HG02571 (cell line): ENCODE results near the gene MRPS14.
"Not testable (repeated sequence)": the region's sequence is repeated elsewhere in the genome, so short reads cannot be mapped to it uniquely, and the experiment has no call there.

ENCODE experiments used
- ATAC-seq: cut with Tn5 transposase; IDR thresholded peaks from one replicate; pipeline ENCODE4 v1.9.1; 2021; ENCODE audit warnings: mild to moderate bottlenecking, moderate library complexity; ENCODE audit not compliant: unreplicated experiment

Gene MRPS14

GRCh38 chr1:175024773-175025172, 1.5 kb upstream of the MRPS14 start:
- no peak for ATAC-seq

DNA sequence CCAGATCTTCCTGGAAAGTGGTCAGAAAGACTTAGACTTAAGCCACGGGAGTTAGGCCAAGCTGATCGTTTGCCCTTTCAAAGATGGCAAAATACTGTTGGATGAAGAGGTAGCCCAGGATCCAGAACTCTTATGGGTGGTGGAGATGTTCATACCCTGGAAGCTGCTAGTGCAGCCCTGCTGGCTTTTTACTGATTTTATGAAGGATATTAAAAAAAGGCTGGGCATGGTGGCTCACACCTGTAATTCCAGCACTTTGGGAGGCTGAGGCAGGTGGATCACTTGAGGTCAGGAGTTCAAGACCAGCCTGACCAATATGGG, 657 bp upstream of the MRPS14 start:
- ATAC-seq, result not testable (repeated sequence)

DNA sequence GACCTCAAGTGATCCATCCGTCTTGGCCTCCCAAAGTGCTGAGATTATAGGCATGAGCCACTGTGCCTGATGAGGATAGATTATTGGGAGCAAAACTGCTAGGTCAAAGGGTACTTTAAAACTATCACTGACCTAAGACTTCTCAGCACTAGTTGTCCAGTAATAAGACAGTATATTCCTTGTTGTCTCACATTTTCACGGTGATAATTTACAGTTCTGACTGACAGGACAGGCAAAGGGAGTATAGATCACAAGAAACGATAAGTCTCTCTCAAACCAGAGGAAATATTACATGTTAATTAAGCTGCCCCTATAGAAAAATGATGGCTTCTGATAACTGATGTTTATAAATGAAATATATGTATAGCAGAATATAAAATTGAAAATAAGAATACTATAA, 3.7 kb downstream of the MRPS14 start:
- no peak for ATAC-seq

- no peak for ATAC-seq
Measured at GRCh38 chr1:175015243-175015642, 8.0 kb downstream of the MRPS14 start.

GRCh38 chr1:175013445-175013844, 9.8 kb downstream of the MRPS14 start:
- no peak for ATAC-seq

DNA sequence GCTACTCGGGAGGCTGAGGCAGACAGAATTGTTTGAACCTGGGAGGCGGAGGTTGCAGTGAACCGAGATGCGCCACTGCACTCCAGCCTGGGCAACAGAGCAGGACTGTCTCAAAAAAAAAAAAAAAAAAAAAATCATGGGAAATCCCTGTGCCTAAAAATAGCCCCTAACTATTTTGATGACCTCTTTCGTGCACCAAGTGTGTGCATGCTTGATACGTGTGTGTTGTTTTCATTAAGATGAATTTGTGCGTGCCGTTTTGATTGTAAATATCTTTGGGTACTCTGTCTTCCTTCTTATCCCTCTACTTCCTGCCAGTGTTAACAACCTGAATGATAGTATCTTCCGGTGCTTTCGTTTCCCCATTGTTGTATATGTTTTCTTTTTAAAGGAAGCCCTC, 13.7 kb downstream of the MRPS14 start:
- ATAC-seq, result no peak

DNA sequence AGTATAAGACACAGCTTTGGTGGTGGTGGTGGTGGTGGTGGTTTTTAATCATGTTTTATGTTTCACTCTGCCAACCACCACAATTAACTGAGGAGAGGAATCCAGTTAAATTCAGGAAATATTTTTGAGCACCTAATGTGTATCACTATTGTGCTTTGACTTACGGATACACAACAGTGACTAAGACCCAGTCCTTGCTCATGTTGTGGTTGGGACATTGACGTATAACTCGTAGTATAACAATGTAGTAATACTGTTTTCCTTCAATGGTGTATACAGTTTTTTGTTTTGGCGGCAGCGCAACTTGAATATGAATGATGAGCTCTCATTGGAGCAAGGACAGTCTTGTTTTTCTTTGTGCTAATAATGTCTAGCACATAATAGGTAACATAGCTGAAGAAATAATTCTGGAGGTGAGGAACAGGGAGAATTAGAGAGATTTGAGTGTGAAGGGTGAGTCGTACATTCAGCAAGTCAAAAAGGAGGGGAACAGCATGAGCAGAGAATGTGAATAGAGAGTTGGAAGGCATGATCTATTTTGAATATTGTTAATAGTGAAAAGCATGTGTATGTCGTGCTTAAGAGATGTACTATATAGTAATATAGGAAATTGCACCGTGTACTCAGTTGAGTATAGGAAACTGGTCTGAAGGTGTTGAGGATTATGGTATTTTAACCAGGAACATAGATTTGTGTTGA, 18.0 kb downstream of the MRPS14 start:
- no peak for ATAC-seq

DNA sequence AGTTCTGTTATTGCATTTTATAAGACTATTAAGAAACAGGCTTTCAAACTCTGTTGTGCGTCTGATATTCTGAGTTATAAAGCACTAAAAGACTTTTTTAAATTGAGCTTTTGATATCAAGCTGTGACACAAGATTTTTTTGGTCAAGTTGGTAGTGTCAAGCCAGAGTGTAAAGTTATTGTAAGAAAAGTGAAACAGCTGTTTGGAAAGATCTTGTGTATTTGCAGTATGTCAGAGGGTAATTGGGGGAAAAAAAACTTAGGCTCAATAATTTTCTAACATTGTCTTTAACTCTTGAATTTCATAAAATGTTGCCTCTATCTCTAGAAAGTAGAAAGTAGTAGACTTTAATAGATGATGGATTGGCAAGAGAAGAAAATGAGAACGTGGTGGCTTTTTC, 19.7 kb downstream of the MRPS14 start:
- no peak for ATAC-seq

DNA sequence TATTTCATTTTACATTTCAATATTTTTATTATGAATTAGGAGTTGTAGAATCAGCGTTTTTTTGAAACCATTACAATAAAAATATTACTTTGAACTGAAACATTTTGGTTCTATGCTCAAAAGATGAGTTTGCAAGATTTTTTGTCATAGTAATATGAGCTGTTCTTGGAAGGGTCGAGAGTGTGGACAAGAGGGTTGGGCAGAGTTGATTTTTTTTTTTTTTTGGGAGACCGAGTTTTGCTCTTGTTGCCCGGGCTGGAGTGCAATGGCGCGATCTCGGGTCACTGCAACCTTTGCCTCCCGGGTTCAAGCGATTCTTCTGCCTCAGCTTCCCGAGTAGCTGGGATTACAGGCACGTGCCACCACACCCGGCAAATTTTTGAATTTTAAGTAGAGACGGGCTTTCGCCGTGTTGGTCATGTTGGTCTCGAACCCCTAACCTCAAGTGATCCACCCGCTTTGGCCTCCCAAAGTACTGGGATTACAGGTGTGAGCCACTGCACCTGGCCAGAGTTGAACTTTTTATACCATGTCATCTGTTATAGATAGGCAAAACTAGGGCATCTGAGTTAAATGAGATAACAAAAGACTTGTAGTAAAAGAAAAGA, 20.2 kb downstream of the MRPS14 start:
- ATAC-seq, result no peak

DNA sequence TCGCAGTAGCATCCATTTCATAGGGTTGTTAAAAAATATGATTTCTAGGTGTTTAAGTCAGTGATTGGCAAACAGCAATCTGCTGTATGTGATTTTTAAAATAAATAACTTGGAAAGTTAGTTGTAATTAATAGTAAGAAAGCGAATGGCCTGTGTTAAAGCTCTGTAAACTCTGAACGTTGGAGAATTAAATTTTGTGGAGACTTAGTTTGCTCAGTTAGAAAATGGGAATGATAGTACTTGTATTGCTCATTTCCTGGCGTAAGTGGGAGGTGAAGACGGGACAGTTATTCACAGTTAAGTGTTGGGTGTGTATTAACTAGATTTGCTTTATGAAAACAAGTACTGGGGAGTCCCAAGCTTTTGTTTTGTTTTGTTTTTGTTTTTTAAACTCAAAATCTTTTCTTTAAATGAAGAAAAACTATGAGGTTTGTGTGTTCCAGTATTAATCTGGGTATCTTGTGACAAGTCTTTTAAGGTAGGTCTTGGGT, 22.5 kb downstream of the MRPS14 start:
- no peak for ATAC-seq

DNA sequence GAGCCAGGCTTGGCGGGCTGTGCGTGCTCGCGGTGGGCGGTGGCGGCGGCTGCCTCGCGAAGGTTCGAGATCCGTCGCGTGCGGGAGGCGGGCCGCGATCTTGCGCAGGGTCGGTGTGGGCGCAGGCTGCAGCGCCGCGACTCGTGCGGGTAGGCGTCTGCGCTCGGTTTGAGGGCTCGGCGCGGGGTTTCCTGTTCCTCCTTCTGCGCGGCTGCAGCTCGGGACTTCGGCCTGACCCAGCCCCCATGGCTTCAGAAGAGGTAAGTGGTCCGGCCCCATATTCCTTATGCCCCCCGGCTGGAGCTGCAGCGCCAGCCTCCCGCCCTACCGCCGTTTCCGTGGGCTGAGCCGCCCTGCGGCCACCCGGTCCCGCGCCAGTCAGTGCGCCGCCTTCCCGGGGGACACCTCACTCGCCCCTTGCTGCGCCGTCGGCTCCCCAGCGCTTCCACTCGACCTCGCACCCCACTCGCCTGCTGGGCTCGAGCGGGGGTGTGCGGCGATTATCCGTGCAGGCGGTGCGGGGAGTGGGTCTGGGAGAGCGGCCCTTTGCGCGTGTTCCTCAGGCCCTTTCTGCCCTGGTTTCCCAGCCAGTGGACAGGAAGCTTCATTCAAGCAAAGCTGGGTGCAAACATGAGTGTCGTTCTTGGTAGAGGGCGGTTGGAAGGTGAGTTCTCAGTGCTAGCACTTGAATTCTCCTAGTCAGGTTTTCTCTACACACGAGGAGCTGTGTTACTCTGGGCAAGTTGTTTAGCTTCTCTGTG, 23.1 kb downstream of the MRPS14 start, which contains the start of gene CACYBP:
Gene CACYBP (plus strand): TSS at position 12 of the 761 bp plus-strand sequence. CDS start 234 bp downstream, at position 246.
- peak; percentile 1 for ATAC-seq

GRCh38 chr1:174999216-174999935, 23.8 kb downstream of the MRPS14 start:
- ATAC-seq, result peak; percentile 82

GRCh38 chr1:174998569-174999215, 24.5 kb downstream of the MRPS14 start:
- no peak for ATAC-seq

DNA sequence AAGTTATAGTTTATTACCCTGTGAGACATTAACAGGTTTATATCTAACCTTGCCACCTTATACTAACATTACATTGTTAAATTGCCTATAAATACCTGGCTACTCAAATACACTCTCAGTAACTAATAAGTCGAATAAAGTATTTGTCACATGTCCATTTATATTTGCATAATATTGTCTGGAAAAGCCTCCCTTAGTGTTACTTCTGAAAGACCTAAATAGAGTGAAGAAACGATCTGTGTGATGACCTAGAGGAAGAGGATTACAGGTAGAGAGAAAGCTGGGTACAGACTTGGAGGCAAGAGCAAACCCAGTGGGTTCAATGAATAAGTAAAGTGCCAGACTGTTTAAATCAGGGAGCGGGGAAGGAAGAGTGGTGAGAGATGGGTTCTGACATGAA, 26.2 kb downstream of the MRPS14 start:
- no peak for ATAC-seq

- ATAC-seq, result no peak
Measured at GRCh38 chr1:174996476-174996875, 26.7 kb downstream of the MRPS14 start.

GRCh38 chr1:174995916-174996315, 27.3 kb downstream of the MRPS14 start:
- no peak for ATAC-seq

DNA sequence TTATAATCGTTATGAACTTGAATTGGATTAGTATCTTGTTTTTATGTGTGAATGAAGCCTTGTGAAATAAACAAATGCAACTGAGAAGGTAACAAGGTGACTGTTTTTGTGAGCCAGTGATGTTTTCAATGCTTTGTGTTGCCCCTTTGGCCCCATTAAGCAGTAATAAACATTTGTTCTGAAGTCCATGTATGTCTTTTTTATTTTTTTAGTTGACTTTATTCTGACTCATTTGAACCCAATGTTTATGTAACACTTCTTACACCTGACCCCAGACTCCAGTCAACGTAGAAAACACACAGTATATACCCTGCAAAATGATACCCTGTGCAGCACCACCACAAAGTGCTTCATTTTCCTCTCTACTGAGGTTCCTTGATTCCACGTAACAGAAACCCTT, 28.1 kb downstream of the MRPS14 start:
- no peak for ATAC-seq

- no peak for ATAC-seq
Measured at GRCh38 chr1:174991473-174991872, 31.8 kb downstream of the MRPS14 start.

- no peak for ATAC-seq
Measured at GRCh38 chr1:174990382-174990999, 32.7 kb downstream of the MRPS14 start.

- no peak for ATAC-seq
Measured at GRCh38 chr1:174989536-174990220, 33.5 kb downstream of the MRPS14 start.
